Ureter (tissue), 1 donor: ENCODE measurements around the gene GIGYF2. TPM values are rescaled to one million over a fixed set of nuclear protein-coding genes. Genes with fewer than 3 reads are reported as not detected.

Experiments
- DNase-seq: peaks from one replicate; pipeline ENCODE4 v3.0.0-alpha.2; 2020; ENCODE audit warnings: low spot score
- total RNA-seq: library from RNA; stranded (reverse); gene quantifications from one replicate; pipeline ENCODE4 v1.2.4, GENCODE V29; 2023
- donor health status: DM: yes; HTN: yes; CAD: no.

The GIGYF2 gene
- total RNA-seq, 1 donor from 2014 or later, result 100 TPM

GRCh38 chr2:232757905-232758304 lies 60.8 kb downstream of the GIGYF2 start:
- DNase-seq, result no peak

- no peak for DNase-seq
Observed at GRCh38 chr2:232761301-232761907, 64.3 kb downstream of the GIGYF2 start.

- DNase-seq, result no peak
Observed at GRCh38 chr2:232767866-232768265, 70.7 kb downstream of the GIGYF2 start.

GRCh38 chr2:232770207-232770606 lies 73.1 kb downstream of the GIGYF2 start:
- DNase-seq, result no peak

GRCh38 chr2:232771870-232772269 lies 74.7 kb downstream of the GIGYF2 start:
- DNase-seq, result no peak

GRCh38 chr2:232772531-232772930 lies 75.4 kb downstream of the GIGYF2 start:
- DNase-seq, result no peak

- no peak for DNase-seq
Observed at GRCh38 chr2:232773815-232774214, 76.7 kb downstream of the GIGYF2 start.

- no peak for DNase-seq
Observed at GRCh38 chr2:232776435-232776834, 79.3 kb downstream of the GIGYF2 start, which contains the start of gene KCNJ13. Gene KCNJ13 (minus strand): TSS chr2:232776565. CDS start chr2:232771362, 5,203 bp downstream.

- DNase-seq, result no peak
Observed at GRCh38 chr2:232777276-232777675, 80.1 kb downstream of the GIGYF2 start.

GRCh38 chr2:232779465-232779864 lies 82.3 kb downstream of the GIGYF2 start:
- DNase-seq, result no peak

GRCh38 chr2:232779934-232780333 lies 82.8 kb downstream of the GIGYF2 start:
- DNase-seq, result no peak

GRCh38 chr2:232781765-232782164 lies 84.6 kb downstream of the GIGYF2 start:
- no peak for DNase-seq

- no peak for DNase-seq
Observed at GRCh38 chr2:232783278-232783677, 86.1 kb downstream of the GIGYF2 start.

- DNase-seq, result no peak
Observed at GRCh38 chr2:232787806-232788205, 90.7 kb downstream of the GIGYF2 start.

- no peak for DNase-seq
Observed at GRCh38 chr2:232789082-232789481, 92.0 kb downstream of the GIGYF2 start.

GRCh38 chr2:232791518-232791917 lies 94.4 kb downstream of the GIGYF2 start:
- DNase-seq, result no peak

- no peak for DNase-seq
Observed at GRCh38 chr2:232793271-232793670, 96.1 kb downstream of the GIGYF2 start.

- no peak for DNase-seq
Observed at GRCh38 chr2:232794981-232795380, 97.8 kb downstream of the GIGYF2 start.

- DNase-seq, result no peak
Observed at GRCh38 chr2:232795920-232796319, 98.8 kb downstream of the GIGYF2 start.

- no peak for DNase-seq
Observed at GRCh38 chr2:232798187-232798586, 101.1 kb downstream of the GIGYF2 start.

GRCh38 chr2:232800166-232800565 lies 103.0 kb downstream of the GIGYF2 start:
- no peak for DNase-seq

GRCh38 chr2:232802091-232802490 lies 105.0 kb downstream of the GIGYF2 start:
- no peak for DNase-seq

GRCh38 chr2:232809349-232810124 lies 112.4 kb downstream of the GIGYF2 start:
- DNase-seq, result no peak
